ENCODE results near the gene OPCML. TPM values are rescaled to one million over a fixed set of nuclear protein-coding genes. Genes with fewer than 3 reads are reported as not detected.

Gene OPCML
- total RNA-seq, 2 donors from 2014 or later, result 0.60 to 1.3 TPM

DNA sequence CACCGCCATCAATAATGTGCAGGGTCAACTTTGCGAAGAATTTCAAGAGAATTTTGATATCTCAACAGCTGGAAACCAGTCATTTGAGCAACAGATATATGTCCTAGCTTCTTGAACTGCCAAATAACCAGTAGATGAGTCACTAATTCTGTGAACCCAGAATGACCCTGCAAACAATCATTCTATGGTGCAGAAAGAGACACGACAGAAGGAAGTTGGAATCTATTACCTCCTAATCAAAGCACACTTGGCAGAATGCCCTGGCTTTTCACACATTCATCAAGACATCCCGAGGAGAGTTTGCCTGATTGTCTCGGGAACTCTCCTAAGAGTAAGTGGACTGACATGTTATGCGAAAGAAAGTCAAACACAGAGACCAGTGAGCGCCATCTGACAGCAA lies 621.1 kb downstream of the OPCML start:
- intact Hi-C loops (cut with DNase I), result no loop called here
- no peak for DNase-seq (ENCODE audit: low spot score)

DNA sequence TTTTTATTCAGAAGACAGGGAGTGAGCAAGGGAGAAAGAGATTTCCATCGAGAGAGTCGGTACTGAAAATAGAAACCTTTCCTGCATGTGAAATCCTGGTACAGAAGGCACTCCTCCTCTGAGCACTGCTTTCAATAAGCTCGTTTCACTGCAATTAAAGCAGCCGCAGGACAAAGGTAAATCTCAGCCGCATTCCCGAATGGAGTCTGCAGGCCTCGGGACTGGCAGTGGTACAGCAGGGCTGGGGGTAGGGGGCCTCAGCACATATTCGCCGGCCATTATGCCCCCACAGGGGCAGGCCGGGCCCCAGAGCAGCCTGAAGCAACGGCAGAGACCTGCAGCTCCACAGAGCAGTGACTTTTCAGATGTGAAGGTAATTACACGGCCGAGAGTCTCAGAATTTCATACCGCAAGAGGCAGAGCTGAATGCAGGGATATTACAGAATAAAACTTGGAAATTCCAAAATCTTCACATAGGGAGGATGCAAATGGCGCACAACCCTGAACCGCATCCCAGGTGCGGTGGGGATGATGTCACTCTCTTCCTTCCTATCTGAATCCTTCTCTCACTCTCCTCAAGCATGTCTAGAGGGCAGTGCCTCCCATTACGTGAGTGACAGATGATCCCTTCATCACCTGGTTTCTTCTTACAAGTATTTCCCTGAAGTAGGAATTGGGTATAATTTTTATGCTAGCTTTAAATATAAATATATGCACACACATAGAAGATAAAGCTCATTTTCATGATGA lies 622.1 kb downstream of the OPCML start:
- intact Hi-C loops (cut with DNase I), result no loop called here
- DNase-seq (ENCODE audit: low spot score), result no peak

DNA sequence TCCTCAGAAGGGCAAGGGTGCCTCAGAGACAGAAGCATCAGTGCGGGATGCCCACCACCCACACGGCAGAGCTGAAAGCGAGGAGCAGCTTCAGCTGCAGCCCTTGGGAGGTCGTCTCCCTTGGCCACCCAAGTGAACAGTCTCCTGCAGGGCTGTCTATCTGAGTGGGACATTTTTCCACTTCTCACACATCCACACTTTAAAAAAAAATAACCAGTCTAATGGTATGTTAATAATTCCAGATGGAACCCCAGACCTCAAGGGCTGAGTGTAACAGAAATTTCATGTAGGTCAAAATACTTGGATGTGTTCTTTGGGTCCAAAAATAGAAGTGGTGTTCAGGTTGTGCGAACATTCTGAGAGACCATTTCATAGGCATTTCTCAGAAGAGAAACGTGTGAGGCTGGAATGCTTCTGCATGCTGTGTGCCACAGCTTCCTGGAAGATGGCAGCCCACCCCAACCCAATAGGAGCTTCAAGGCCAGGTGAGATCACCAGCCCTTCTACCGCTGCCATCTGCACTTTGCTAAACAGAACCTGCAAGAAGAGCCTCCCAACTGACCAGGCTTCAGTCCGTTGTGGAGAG lies 623.2 kb downstream of the OPCML start:
- DNase-seq (ENCODE audit: low spot score), result no peak
- intact Hi-C loops (cut with DNase I), result loop anchor here in 1 of 2 donors (10.0 kb wide), 1 partner anchor 84 kb away; no protein-coding TSS in a partner anchor

DNA sequence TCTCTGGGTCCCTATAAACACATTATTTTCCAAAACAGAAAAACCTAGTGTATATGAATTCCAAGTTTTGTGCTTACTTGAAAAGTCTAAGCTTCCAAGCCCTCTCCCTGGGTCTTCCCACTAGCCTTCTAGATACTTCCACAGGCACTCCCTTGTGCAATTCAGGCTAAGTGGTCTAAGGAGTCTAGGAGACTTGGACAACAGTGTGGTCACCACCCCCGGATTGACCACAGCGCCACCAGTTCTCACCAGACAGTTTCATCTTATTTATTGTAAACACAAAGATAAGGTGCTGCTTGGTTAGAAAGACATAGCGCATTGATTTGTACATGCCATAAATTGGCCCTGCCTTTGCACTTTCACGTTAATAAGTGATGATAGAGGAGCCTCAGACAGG lies 623.9 kb downstream of the OPCML start:
- intact Hi-C loops (cut with DNase I), result loop anchor here in 1 of 2 donors (10.0 kb wide), 1 partner anchor 84 kb away; no protein-coding TSS in a partner anchor

DNA sequence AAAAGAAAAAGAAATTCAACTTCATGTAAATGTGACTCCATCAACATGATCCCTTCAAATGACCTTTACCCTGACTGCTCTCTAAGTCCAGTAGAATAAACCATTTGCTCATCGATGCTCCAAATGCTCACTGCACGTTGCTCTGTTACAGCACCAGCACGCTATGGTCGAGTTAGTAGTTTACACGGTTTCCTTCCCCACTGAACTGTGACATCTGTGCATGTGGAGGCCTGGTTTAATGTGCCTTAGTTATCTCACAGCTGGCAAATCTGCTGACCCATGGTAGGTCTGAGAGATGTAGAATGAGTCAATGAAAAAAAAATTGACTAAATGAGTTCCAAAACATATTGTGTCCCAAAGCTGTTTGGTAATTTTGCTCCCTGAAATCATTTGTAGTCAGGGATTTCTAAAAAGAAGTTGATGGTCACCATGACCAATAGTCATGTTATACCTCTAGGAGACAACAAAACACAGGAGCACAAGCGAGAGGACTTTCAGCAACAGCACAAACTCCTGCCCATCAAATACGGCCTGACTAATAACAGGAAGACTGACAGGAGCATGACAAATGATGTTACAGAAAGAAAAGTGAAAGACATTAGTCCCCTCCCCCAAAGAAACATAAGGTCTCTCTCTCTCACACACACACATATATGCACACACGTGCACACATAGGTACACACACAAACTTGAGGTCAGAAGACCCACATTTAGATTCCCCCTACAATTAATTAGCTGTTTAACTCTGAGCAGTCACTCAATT lies 624.5 kb downstream of the OPCML start:
- no peak for DNase-seq (ENCODE audit: low spot score)
- intact Hi-C loops (cut with DNase I), result loop anchor here in 1 of 2 donors (10.0 kb wide), 1 partner anchor 83 kb away; no protein-coding TSS in a partner anchor

More for the DNA sequence above, 623.9 kb downstream of the OPCML start:
- no peak for DNase-seq (ENCODE audit: low spot score)

DNA sequence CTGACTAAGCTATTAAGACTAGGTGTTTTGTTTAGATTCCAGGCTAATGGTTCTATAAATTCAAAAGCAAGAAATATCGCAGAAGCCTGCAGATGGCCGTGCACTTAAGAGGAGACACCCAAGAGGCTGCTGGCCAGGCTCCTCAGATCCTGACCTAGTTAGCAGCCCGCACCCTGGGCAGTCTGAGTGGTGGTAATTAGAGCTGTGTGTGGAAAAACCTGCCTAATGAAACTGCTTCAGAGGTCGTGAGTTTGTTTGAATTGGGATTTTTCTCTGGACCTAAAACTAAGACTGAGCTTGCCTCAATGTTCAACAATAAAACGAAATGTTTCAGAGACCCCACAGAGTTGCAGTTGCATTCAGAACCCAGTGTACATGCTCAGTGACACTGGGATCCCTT lies 627.7 kb downstream of the OPCML start:
- DNase-seq (ENCODE audit: low spot score), result no peak
- intact Hi-C loops (cut with DNase I), result loop anchor here in 1 of 2 donors (10.0 kb wide), 1 partner anchor 80 kb away; no protein-coding TSS in a partner anchor

DNA sequence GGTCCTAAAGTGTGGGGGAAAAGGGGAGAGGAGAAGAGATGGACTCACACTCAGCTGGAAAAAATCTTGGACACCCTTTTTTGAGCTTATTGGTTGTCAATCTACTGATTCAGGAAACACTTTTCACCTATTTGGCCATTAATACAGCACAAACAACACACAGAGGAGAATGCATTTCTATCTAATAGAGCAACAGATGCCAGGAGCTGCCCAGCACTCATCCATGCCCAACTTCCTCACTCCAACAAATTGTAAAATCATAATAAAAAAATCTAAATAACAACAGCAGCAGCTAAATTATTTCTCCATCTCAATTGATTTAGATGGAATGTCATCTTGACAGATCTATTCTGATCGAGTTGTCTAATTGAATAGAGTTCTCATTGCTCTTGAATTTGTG lies 628.2 kb downstream of the OPCML start:
- no peak for DNase-seq (ENCODE audit: low spot score)
- intact Hi-C loops (cut with DNase I), result loop anchor here in 1 of 2 donors (10.0 kb wide), 1 partner anchor 79 kb away; no protein-coding TSS in a partner anchor

DNA sequence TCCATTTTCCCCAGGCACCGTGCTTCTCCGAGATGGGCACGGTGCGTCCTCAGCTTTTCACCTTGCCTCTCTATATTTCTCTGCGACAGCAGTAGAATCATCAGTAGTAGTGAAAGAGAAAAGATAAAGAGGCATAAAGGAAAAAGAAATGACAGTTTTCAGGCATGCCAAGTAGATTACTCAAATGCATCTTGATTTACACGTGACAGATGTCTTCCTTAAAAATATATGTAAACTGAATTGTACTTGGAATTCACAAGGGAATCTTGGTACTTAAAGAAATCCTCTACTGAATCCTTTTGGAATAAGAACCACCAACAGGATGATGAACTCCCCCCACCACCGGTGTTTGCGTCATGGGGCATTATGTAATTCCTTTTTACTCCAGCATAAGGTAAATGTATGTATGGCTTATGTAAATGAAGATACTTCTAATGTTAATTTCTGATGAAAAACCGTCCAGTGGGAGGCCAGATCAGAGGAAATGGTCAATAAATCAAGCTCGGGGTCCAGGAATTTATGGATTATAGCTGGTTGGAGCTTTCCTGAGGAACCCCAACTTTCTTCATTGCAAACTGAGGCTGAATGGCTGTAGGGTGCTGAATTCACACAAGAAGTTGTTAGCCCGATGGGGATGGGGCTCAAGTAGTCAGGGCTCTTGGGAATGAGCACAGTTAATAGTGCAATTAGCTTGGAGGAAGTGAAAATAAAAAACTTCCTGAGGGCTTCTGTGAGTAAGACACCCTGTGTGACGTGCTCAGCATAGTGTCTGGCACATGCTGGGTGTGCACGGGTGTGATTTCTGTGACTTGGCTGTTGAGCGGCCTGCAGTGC lies 630.4 kb downstream of the OPCML start:
- intact Hi-C loops (cut with DNase I), result loop anchor here in 1 of 2 donors (10.0 kb wide), 1 partner anchor 77 kb away; no protein-coding TSS in a partner anchor

DNA sequence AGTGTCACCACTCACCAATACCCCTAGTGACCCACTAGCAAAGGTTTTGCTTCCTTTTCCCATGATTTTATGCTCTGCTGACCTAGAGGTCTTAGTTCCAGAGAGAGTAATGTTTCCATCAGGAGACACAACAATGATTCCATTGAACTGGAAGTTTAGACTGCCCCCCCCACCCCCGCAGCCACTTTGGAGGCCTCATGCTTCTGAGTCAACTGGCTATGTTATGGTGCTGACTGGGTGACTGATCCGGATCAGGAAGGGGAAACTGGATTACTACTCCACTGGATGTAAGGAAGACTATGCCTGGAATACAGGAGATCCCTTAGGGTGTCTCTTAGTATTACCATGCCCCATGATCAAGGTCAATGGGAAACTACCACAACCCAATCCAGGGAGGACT lies 633.6 kb downstream of the OPCML start:
- DNase-seq (ENCODE audit: low spot score), result no peak
- intact Hi-C loops (cut with DNase I), result no loop called here

More for the DNA sequence above, 630.4 kb downstream of the OPCML start:
- DNase-seq (ENCODE audit: low spot score), result no peak

DNA sequence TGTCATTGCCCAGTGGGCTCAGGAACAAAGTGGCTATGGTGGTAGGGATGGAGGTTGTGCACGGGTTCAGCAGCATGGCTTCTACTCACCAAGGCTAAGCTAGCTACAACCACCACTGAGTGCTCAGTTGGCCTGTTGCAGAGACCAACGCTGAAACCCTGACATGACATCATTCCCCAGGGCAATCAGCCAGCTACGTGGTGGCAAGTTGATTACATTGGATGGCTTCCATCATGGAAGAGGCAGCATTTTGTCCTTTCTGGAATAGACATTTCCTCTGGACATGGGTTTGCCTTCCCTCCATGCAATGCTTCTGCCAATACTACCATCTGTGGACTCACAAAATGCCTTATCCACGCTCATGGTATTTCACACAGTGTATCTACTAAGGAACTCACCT lies 634.3 kb downstream of the OPCML start:
- intact Hi-C loops (cut with DNase I), result no loop called here
- DNase-seq (ENCODE audit: low spot score), result no peak

DNA sequence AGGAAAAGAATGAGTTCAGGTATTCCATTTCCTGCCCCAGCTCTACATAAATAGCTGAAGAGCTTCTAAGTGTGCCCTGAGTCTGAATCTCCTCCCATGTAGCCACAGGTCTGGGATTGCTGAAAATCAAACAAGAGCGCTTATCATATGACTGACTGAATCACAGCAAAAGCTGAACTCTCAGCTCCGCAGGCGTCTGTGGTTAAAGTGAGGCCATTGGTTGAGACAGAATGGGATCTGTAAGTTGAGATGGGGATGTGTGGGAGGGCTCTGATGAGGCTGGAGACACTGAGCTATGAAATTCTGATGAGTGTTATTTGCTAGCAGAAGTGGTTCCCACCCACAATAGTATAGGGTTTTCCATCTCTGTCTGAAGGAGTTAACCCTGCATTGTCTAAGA lies 637.0 kb downstream of the OPCML start:
- no peak for DNase-seq (ENCODE audit: low spot score)
- intact Hi-C loops (cut with DNase I), result no loop called here

DNA sequence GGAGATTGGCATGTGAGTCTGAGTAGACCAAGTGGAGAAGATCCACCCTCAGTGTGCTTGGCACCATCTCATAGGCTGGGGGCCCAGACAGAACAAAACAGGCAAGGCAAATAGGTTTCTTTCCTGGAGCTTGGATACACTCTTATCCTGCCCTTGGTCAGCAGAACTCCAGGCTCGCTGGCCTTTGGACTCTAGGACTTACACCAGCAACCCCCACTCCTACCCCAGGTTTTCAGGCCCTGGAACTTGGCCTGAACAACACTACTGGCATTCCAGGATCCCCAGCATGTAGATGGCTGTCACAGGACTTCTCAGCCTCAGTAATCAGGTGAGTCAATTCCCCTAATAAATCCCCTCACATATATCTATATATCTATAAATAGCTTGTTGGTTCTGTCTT lies 637.7 kb downstream of the OPCML start:
- intact Hi-C loops (cut with DNase I), result no loop called here
- no peak for DNase-seq (ENCODE audit: low spot score)

DNA sequence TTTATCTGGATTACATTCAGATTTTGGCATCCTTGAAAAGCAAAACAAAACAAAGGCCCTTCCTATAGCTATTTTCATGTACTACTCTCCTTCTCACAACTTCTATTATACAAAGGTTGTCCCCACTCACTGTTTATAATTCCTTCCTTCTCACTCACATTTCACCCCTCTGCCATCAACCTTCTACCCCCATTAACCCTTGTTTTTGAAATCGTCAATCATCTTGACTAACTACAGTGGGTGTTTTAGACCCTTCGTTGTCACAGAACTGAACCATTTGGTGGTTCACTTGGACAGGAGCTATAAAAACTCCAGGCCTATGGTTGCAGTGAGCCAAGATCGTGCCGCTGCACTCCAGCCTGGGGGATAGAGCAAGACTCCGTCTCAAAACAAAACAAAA lies 639.4 kb downstream of the OPCML start:
- DNase-seq (ENCODE audit: low spot score), result no peak
- intact Hi-C loops (cut with DNase I), result no loop called here

DNA sequence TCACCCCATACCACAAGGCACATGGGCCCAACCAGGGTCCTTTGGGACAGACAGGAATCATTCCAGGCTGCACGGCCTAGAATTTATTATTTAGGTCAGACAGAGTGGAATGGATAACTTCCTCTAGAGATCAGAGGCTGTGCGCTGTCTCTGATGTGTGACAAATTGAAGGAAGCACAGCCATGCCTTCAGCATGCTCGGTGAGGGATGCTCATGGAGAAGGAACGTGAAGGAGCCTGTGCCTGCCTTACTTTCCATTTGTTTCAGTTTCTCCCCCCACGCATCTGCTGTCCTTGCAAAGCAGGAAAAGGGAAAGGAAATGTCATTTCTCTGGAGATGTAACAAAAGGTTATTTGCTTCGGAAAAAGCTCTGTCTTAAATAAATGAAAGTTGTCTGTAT lies 644.1 kb downstream of the OPCML start:
- intact Hi-C loops (cut with DNase I), result no loop called here
- no peak for DNase-seq (ENCODE audit: low spot score)

DNA sequence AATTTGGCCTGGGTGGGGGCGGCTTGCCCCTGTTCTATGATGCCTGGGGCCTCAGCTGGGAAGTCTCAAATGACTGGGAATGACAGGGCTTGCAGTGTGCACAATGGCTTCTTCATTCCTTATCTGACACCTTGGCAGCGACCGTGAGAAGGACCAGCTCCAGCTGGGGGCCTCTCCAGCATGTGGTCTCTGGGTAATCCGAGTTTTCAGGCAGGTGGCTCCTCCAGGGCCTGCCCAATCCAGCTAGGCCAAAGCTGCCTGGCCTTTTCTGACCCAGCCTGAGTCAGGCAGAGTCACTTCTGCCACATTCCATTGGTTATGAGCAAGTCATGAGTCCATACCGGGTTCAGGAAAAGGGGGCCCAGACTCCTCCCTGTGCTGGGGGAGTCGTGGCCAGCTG lies 646.0 kb downstream of the OPCML start:
- intact Hi-C loops (cut with DNase I), result no loop called here
- no peak for DNase-seq (ENCODE audit: low spot score)

DNA sequence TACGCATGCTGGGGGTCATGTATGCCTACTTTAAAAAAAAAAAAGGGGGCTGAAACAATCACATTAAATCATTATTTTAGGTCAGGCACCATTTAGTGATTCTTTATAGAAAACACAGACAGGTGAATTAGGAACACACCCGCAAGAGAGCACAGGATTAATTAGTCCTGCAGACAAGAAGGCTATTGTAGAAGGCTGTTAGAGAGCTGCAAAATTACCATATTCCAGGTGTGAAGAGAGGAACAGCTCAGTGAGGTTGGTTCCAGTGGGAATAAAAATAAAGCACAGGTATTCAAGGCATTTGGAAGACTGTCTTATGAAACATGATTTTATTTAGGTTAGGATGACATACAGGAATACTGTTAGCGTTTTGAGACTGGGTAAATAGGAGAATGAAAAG lies 649.1 kb downstream of the OPCML start:
- intact Hi-C loops (cut with DNase I), result no loop called here
- no peak for DNase-seq (ENCODE audit: low spot score)

DNA sequence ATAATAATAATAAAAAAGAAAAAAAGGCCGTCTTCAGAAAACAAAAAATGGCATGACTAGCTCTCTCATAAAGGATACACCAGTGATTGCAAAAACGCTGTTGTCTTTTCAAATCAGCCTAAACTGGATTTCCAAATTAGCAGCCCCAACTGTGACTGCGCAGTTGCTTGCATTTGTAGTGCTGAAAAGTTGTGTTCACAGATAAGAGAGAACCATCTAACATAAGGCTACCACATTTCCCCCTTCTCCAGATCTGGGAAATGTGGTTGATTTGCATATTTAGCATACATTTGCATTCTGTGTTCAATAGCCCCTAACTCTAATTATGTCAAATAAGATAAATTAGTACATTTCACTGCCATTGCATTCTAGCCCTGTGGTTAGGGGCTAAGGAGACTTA lies 650.7 kb downstream of the OPCML start:
- no peak for DNase-seq (ENCODE audit: low spot score)
- intact Hi-C loops (cut with DNase I), result no loop called here

DNA sequence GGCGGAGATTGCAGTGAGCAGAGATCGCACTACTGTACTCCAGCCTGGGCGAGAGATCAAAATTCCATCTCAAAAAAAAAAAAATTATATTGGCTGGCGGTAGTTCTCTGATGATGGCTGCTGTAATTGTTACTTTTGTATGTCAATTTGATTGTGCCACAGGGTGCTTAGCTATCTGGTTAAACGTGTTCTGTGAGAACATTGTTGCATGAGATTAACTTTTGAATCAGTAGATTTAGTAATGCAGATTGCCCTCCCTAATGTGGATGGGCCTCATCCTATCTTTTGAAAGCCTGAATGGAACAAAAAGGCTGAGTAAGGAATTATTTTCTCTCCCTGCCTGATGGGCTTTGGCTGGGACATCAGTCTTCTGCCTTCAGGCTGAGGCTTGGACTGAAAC lies 654.2 kb downstream of the OPCML start:
- no peak for DNase-seq (ENCODE audit: low spot score)
- intact Hi-C loops (cut with DNase I), result no loop called here

DNA sequence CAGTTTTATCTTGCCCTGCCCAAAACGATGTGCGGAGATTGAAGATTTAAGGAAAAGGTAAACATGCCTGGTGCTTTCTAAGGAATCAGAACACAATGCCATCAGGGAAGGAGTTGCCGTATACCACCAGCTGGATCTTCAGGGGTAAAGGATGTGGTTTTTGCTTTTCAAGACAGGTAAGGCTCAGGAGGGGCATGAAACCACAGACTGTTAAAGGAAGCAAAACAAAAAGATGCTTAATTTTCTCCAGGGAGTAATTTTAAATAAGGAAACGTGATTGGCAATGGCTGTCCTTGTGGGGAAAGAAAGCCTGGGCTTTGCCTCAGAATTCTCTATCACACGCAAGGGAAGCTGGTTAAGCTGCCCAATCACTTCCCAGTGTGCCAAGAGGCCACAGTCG lies 655.6 kb downstream of the OPCML start:
- DNase-seq (ENCODE audit: low spot score), result no peak
- intact Hi-C loops (cut with DNase I), result no loop called here

Measured in posterior vena cava (tissue), 2 donors.